Keratinocyte (primary cell): ENCODE measurements around the gene ZNF763. TPM values are rescaled to one million over a fixed set of nuclear protein-coding genes. Genes with fewer than 3 reads are reported as not detected.

ENCODE experiments used
- DNase-seq: peaks from one replicate; pipeline ENCODE4 v3.0.0-alpha.2; 2011; ENCODE audit warnings: low read depth, missing footprints, low spot score
- FAIRE-seq: peaks from 2 replicates; lab custom pipeline; 2011; peaks lifted over from hg19 to GRCh38; lab: Jason Lieb, UNC
- H2AFZ ChIP-seq: 2 replicates; pipeline ENCODE4 v1.6.0; 2012; ENCODE audit warnings: low read length, control low read depth, inconsistent platforms; ENCODE audit not compliant: control insufficient read depth
- H3K27ac ChIP-seq: 2 replicates; pipeline ENCODE4 v1.5.1; 2011; ENCODE audit warnings: low read length; ENCODE audit not compliant: control insufficient read depth, insufficient read depth
- H3K27me3 ChIP-seq: 3 replicates; pipeline ENCODE4 v1.6.0; 2011; ENCODE audit warnings: low read length; ENCODE audit not compliant: control insufficient read depth, insufficient read depth; ENCODE audit errors: extremely low read depth
- H3K36me3 ChIP-seq, 2 experiments: 2 replicates in 1 of 2; 3 replicates in 1 of 2; pipeline ENCODE4 v1.5.1; 2011; ENCODE audit warnings: low read length in 2 of 2, mild to moderate bottlenecking in 1 of 2; ENCODE audit not compliant: control insufficient read depth in 2 of 2, insufficient read depth in 2 of 2; ENCODE audit errors: extremely low read depth in 1 of 2
- H3K4me1 ChIP-seq: 3 replicates; pipeline ENCODE4 v1.5.1; 2011; ENCODE audit warnings: low read length; ENCODE audit not compliant: control insufficient read depth, insufficient read depth; ENCODE audit errors: extremely low read depth
- H3K4me2 ChIP-seq: 3 replicates; pipeline ENCODE4 v1.6.0; 2011; ENCODE audit warnings: low read depth, low read length; ENCODE audit not compliant: control insufficient read depth, insufficient read depth; ENCODE audit errors: extremely low read depth
- H3K4me3 ChIP-seq, 3 experiments: fragments of 200-600 bp in 1 of 3; sonication (generic) in 1 of 3; 2 replicates in 2 of 3; 3 replicates in 1 of 3; pipeline ENCODE4 v1.5.1; 2011 to 2016; ENCODE audit warnings: low read length in 3 of 3, mild to moderate bottlenecking in 3 of 3, control low read depth in 2 of 3, inconsistent platforms in 1 of 3, low read depth in 1 of 3, mixed read lengths in 1 of 3, mixed run types in 1 of 3, moderate library complexity in 1 of 3; ENCODE audit not compliant: control insufficient read depth in 2 of 3, insufficient read depth in 2 of 3; ENCODE audit errors: extremely low read depth in 1 of 3
- H3K79me2 ChIP-seq: 2 replicates; pipeline ENCODE4 v1.6.0; 2012; ENCODE audit warnings: low read length; ENCODE audit not compliant: control insufficient read depth, insufficient read depth
- H3K9ac ChIP-seq: 3 replicates; pipeline ENCODE4 v1.6.0; 2011; ENCODE audit warnings: low read length; ENCODE audit not compliant: control insufficient read depth, insufficient read depth; ENCODE audit errors: extremely low read depth
- H3K9me1 ChIP-seq: 3 replicates; pipeline ENCODE4 v1.6.0; 2011; ENCODE audit warnings: low read length; ENCODE audit not compliant: control insufficient read depth, insufficient read depth; ENCODE audit errors: extremely low read depth
- H3K9me3 ChIP-seq: 2 replicates; pipeline ENCODE4 v1.5.1; 2012; ENCODE audit warnings: low read depth, low read length; ENCODE audit not compliant: control insufficient read depth
- H4K20me1 ChIP-seq: 3 replicates; pipeline ENCODE4 v1.6.0; 2011; ENCODE audit warnings: low read length; ENCODE audit not compliant: control insufficient read depth, insufficient read depth; ENCODE audit errors: extremely low read depth
- CTCF ChIP-seq, 3 experiments: IDR thresholded peaks in 1 of 3; conservative IDR thresholded peaks in 1 of 3; optimal IDR thresholded peaks in 1 of 3; 2 replicates in 2 of 3; 3 replicates in 1 of 3; pipeline versions ENCODE3 to v1.5.1; 2011; ENCODE audit warnings: low read length in 3 of 3, mild to moderate bottlenecking in 3 of 3, moderate library complexity in 2 of 3, control low read depth in 1 of 3, inconsistent platforms in 1 of 3; ENCODE audit not compliant: insufficient read depth in 2 of 3; ENCODE audit errors: extremely low read depth in 1 of 3
- EZH2 ChIP-seq: IDR thresholded peaks from one replicate; pipeline ENCODE4 v1.6.1; 2012; ENCODE audit warnings: inconsistent platforms, mild to moderate bottlenecking, low read length, moderate library complexity
- dilution Hi-C: fragments of 300-500 bp; cut with MboI; formaldehyde crosslinking; loops from one replicate; pipeline ENCODE4 v1.7.0; 2020; ENCODE audit warnings: low sequenced_read_pairs; ENCODE audit not compliant: extremely low pct_ligation_motif_present
- polyA plus RNA-seq, 5 experiments: library from polyadenylated mRNA; depleted of rRNA in 3 of 5; stranded (reverse) in 3 of 5; stranded (forward) in 1 of 5; unstranded in 1 of 5; fragments of >200 nt; gene quantifications; 1 replicate in 1 of 5; 2 replicates in 3 of 5; 3 replicates in 1 of 5; pipeline versions ENCODE4 v1.2.1 to v1.2.3, GENCODE V29; 2011 to 2012; ENCODE audit warnings: missing spikeins in 2 of 5, low read depth in 1 of 5, low replicate concordance in 1 of 5

ZNF763 gene
- polyA plus RNA-seq, 1 donor (not counting 4 experiments of a cell fraction or from before 2014, with no cell fraction given), result 2.3 TPM

GRCh38 chr19:11942008-11942842 is 22.6 kb upstream of the ZNF763 start:
- H3K9me1 ChIP-seq, result no peaks in the 10 kb centered on the region
- peaks cover 20% of the 10 kb centered on the region for H3K9me3 ChIP-seq
- H3K79me2 ChIP-seq, result peaks cover 30% of the 10 kb centered on the region
- no peak overlapping the region for H2AFZ ChIP-seq
- no peak overlapping the region for H3K4me3 ChIP-seq
- TF ChIP-seq CTCF (optimal IDR thresholded peaks at IDR 0.05 in 1 of 3, IDR thresholded peaks at IDR 0.05 in 1 of 3, conservative IDR thresholded peaks at IDR 0.05 in 1 of 3; ENCODE audit: extremely low read depth in 1 of 3, insufficient read depth in 2 of 3, low read length in 3 of 3) (no peak), EZH2 (no peak)
- dilution Hi-C loops, result no loop called here
- no peak overlapping the region for H3K4me2 ChIP-seq
- H3K27me3 ChIP-seq, result no peaks in the 10 kb centered on the region
- no peaks in the 10 kb centered on the region for H3K4me1 ChIP-seq
- peaks cover 1 to 3% of the 10 kb centered on the region in 2 experiments for H3K36me3 ChIP-seq
- DNase-seq (no peak), FAIRE-seq (no peak)
- no peak overlapping the region for H3K27ac ChIP-seq
- no peak overlapping the region for H3K9ac ChIP-seq
- no peaks in the 10 kb centered on the region for H4K20me1 ChIP-seq

GRCh38 chr19:11942843-11943108 is 22.1 kb upstream of the ZNF763 start:
- no peak overlapping the region for H3K4me3 ChIP-seq
- dilution Hi-C loops, result no loop called here
- DNase-seq, result no peak

More at GRCh38 chr19:11942843-11943108, 22.1 kb upstream of the ZNF763 start:
- FAIRE-seq, result no peak
- H3K79me2 ChIP-seq, result peaks cover 26% of the 10 kb centered on the region
- H3K9me1 ChIP-seq, result no peaks in the 10 kb centered on the region
- peaks cover 1 to 8% of the 10 kb centered on the region in 2 experiments for H3K36me3 ChIP-seq
- H3K4me1 ChIP-seq, result no peaks in the 10 kb centered on the region
- no peak overlapping the region for H3K27ac ChIP-seq
- H3K9me3 ChIP-seq, result peaks cover 26% of the 10 kb centered on the region
- H3K27me3 ChIP-seq, result no peaks in the 10 kb centered on the region
- H4K20me1 ChIP-seq, result no peaks in the 10 kb centered on the region
- no peak overlapping the region for H2AFZ ChIP-seq
- no peak overlapping the region for H3K4me2 ChIP-seq
- no peak overlapping the region for H3K9ac ChIP-seq
- TF ChIP-seq CTCF (optimal IDR thresholded peaks at IDR 0.05 in 1 of 3, IDR thresholded peaks at IDR 0.05 in 1 of 3, conservative IDR thresholded peaks at IDR 0.05 in 1 of 3; ENCODE audit: extremely low read depth in 1 of 3, insufficient read depth in 2 of 3, low read length in 3 of 3) (no peak), EZH2 (no peak)
